Measurements from ENCODE around the gene ATXN7L2.

The ATXN7L2 gene

DNA sequence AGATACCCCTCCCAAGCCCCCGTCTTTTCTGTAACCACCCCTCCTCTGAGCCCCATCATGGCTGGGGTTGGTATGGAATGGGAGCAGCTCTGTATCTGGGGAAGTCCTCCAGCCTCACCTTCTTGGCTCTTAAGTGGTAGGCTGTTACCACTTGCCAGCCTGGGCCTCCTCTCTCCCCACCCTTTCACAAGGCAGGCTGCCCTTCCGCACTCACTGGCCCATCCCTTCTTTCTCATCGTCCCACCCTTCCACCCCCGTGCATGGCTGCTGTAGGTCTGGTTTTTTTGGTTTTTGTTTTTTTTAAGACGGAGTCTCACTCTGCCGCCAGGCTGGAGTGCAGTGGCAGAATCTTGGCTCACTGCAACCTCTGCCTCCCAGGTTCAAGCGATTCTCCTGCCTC, 15.4 kb downstream of the ATXN7L2 start:
- peaks cover 71% of the 10 kb centered on the region for H3K36me3 ChIP-seq
- H3K27me3 ChIP-seq, result no peaks in the 10 kb centered on the region
- H3K4me1 ChIP-seq (ENCODE audit: control insufficient read depth in 1 of 2, insufficient read depth in 1 of 2, low read depth in 1 of 2, low read length in 1 of 2), result peaks cover 22 to 25% of the 10 kb centered on the region in 2 experiments
- H3K27ac ChIP-seq, result no peak overlapping the region
- no peak for TF ChIP-seq CTCF (IDR thresholded peaks at IDR 0.05)
- no peaks in the 10 kb centered on the region for H3K9me3 ChIP-seq
- no peak overlapping the region for H3K4me3 ChIP-seq (ENCODE audit: low read depth in 1 of 2, low read length in 1 of 2)

DNA sequence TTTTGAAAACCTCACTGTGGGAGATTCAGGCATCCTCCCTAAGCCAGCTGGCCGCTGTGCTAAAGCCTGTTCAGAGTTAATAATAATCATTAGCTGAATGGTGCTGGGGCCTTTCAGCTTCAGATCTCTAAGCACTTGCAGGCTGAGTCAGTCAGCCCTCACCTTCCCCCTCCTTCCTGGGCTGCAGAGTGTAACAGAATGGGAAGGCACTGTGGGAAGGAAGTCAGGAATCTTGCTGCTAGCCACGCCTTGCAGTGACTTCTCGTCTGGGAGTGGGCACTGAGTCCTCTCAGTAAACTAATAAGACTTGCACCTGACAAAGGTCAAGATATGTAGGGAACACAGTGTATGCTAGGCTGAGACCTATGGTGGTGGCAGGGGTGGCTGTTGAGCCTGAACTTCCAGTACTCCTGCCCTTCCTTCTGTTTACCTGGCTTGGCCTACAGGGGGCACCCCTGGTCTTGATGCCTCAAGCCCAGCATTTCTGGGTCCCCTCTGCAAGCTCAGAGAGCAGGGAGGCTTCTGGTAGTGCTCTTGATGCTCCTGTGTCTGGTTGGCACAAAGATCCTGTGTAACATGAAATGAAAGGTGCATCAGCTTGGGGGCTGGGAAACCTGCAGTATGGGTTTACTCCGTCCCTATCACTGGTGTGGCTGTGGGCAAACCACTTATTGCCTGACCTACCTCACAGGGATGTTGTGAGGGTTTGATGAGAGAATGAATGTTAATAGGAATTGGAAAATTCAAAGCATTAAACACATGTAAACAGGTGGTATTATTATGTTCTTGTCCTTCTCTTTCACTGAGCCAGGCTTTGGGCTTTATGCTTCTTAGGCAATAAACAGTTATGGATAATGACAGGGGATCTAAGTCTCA, 16.2 kb downstream of the ATXN7L2 start:
- Histone ChIP-seq H3K27me3 (no peaks in the 10 kb centered on the region), H3K27ac (no peak overlapping the region), H3K4me1 (ENCODE audit: control insufficient read depth in 1 of 2, insufficient read depth in 1 of 2, low read depth in 1 of 2, low read length in 1 of 2) (peaks cover 16 to 20% of the 10 kb centered on the region in 2 experiments), H3K9me3 (no peaks in the 10 kb centered on the region), H3K36me3 (peaks cover 71% of the 10 kb centered on the region), H3K4me3 (ENCODE audit: low read depth in 1 of 2, low read length in 1 of 2) (no peak overlapping the region)
- no peak for TF ChIP-seq CTCF (IDR thresholded peaks at IDR 0.05)

- no peak overlapping the region for H3K4me3 ChIP-seq (ENCODE audit: low read depth in 1 of 2, low read length in 1 of 2)
- peaks cover 8 to 11% of the 10 kb centered on the region in 2 experiments for H3K4me1 ChIP-seq (ENCODE audit: control insufficient read depth in 1 of 2, insufficient read depth in 1 of 2, low read depth in 1 of 2, low read length in 1 of 2)
- no peaks in the 10 kb centered on the region for H3K9me3 ChIP-seq
- no peak for TF ChIP-seq CTCF (IDR thresholded peaks at IDR 0.05)
- peaks cover 63% of the 10 kb centered on the region for H3K36me3 ChIP-seq
- H3K27ac ChIP-seq, result peak overlapping the region; percentile 13
- no peaks in the 10 kb centered on the region for H3K27me3 ChIP-seq
These were observed 17.3 kb downstream of the ATXN7L2 start for GRCh38 chr1:109500941-109501381.

GRCh38 chr1:109501644-109502363, 18.1 kb downstream of the ATXN7L2 start:
- no peak overlapping the region for H3K27ac ChIP-seq
- H3K36me3 ChIP-seq, result peaks cover 54% of the 10 kb centered on the region
- H3K27me3 ChIP-seq, result no peaks in the 10 kb centered on the region
- no peak overlapping the region for H3K4me3 ChIP-seq (ENCODE audit: low read depth in 1 of 2, low read length in 1 of 2)
- TF ChIP-seq CTCF (IDR thresholded peaks at IDR 0.05), result no peak
- peaks cover 8 to 11% of the 10 kb centered on the region in 2 experiments for H3K4me1 ChIP-seq (ENCODE audit: control insufficient read depth in 1 of 2, insufficient read depth in 1 of 2, low read depth in 1 of 2, low read length in 1 of 2)
- no peaks in the 10 kb centered on the region for H3K9me3 ChIP-seq

GRCh38 chr1:109502364-109502851, 18.7 kb downstream of the ATXN7L2 start:
- no peak for TF ChIP-seq CTCF (IDR thresholded peaks at IDR 0.05)
- H3K9me3 ChIP-seq, result no peaks in the 10 kb centered on the region
- peaks cover 8 to 11% of the 10 kb centered on the region in 2 experiments for H3K4me1 ChIP-seq (ENCODE audit: control insufficient read depth in 1 of 2, insufficient read depth in 1 of 2, low read depth in 1 of 2, low read length in 1 of 2)
- H3K27ac ChIP-seq, result no peak overlapping the region
- H3K27me3 ChIP-seq, result peaks cover 1% of the 10 kb centered on the region
- no peak overlapping the region for H3K4me3 ChIP-seq (ENCODE audit: low read depth in 1 of 2, low read length in 1 of 2)
- peaks cover 48% of the 10 kb centered on the region for H3K36me3 ChIP-seq
